H9 (cell line): ENCODE results near the gene KIRREL3. TPM values are rescaled to one million over a fixed set of nuclear protein-coding genes. Genes with fewer than 3 reads are reported as not detected.

Experiments
- DNase-seq: peaks from one replicate; pipeline ENCODE4 v3.0.0-alpha.2; 2017
- H2AFZ ChIP-seq: one replicate; pipeline ENCODE4 v1.6.1; 2013; ENCODE audit warnings: mild to moderate bottlenecking, low read length, control low read depth, moderate library complexity
- H2AK5ac ChIP-seq: 2 replicates; pipeline ENCODE4 v1.6.1; 2013; ENCODE audit warnings: low read length, control low read depth, mixed read lengths; ENCODE audit not compliant: insufficient read length
- H2BK120ac ChIP-seq: one replicate; pipeline ENCODE4 v1.6.1; 2013; ENCODE audit warnings: low read depth, mild to moderate bottlenecking, low read length, control low read depth, inconsistent platforms; ENCODE audit not compliant: poor library complexity, severe bottlenecking
- H2BK12ac ChIP-seq: 2 replicates; pipeline ENCODE4 v1.6.1; 2013; ENCODE audit warnings: low read length, control low read depth, mixed read lengths, low read depth; ENCODE audit not compliant: insufficient read length
- H2BK15ac ChIP-seq: 2 replicates; pipeline ENCODE4 v1.6.1; 2013; ENCODE audit warnings: low read depth, low read length, control low read depth
- H2BK20ac ChIP-seq: one replicate; pipeline ENCODE4 v1.6.1; 2013; ENCODE audit warnings: low read depth, mild to moderate bottlenecking, low read length, control low read depth, inconsistent platforms; ENCODE audit not compliant: poor library complexity, severe bottlenecking
- H2BK5ac ChIP-seq: 2 replicates; pipeline ENCODE4 v1.6.1; 2013; ENCODE audit warnings: low read length, control low read depth, mixed read lengths; ENCODE audit not compliant: insufficient read length
- H3K14ac ChIP-seq: 2 replicates; pipeline ENCODE4 v1.6.1; 2013; ENCODE audit warnings: low read length, control low read depth; ENCODE audit not compliant: insufficient read depth
- H3K18ac ChIP-seq: 2 replicates; pipeline ENCODE4 v1.6.1; 2013; ENCODE audit warnings: low read depth, mild to moderate bottlenecking, mixed read lengths, low read length, control low read depth; ENCODE audit not compliant: insufficient read length
- H3K23ac ChIP-seq: 2 replicates; pipeline ENCODE4 v1.6.1; 2013; ENCODE audit warnings: low read length, control low read depth, mixed read lengths, low read depth; ENCODE audit not compliant: insufficient read length
- H3K23me2 ChIP-seq: 2 replicates; pipeline ENCODE4 v1.6.1; 2013; ENCODE audit warnings: low read depth, mild to moderate bottlenecking, mixed read lengths, low read length, control low read depth; ENCODE audit not compliant: insufficient read length, poor library complexity, severe bottlenecking
- H3K27ac ChIP-seq: 2 replicates; pipeline ENCODE4 v1.5.1; 2013; ENCODE audit warnings: low read length, control low read depth, mixed read lengths, low read depth; ENCODE audit not compliant: insufficient read length
- H3K27me3 ChIP-seq: 2 replicates; pipeline ENCODE4 v1.6.1; 2013; ENCODE audit warnings: low read length, control low read depth, inconsistent platforms; ENCODE audit not compliant: insufficient read depth
- H3K4ac ChIP-seq: 2 replicates; pipeline ENCODE4 v1.6.1; 2013; ENCODE audit warnings: low read depth, mild to moderate bottlenecking, control low read depth, inconsistent platforms, low read length, moderate library complexity
- H3K4me1 ChIP-seq: 2 replicates; pipeline ENCODE4 v1.6.1; 2013; ENCODE audit warnings: low read length, control low read depth, inconsistent platforms; ENCODE audit not compliant: insufficient read depth
- H3K4me2 ChIP-seq: 2 replicates; pipeline ENCODE4 v1.6.1; 2013; ENCODE audit warnings: low read length, control low read depth, mixed read lengths; ENCODE audit not compliant: insufficient read length, insufficient read depth
- H3K56ac ChIP-seq: 2 replicates; pipeline ENCODE4 v1.6.1; 2013; ENCODE audit warnings: low read depth, mild to moderate bottlenecking, mixed read lengths, low read length, control low read depth; ENCODE audit not compliant: insufficient read length
- H3K79me1 ChIP-seq: 2 replicates; pipeline ENCODE4 v1.6.1; 2013; ENCODE audit warnings: low read depth, mild to moderate bottlenecking, moderate library complexity, low read length, control low read depth, inconsistent platforms; ENCODE audit not compliant: insufficient read depth, poor library complexity, severe bottlenecking
- H3K79me2 ChIP-seq: 2 replicates; pipeline ENCODE4 v1.6.1; 2013; ENCODE audit warnings: low read length, control low read depth, inconsistent platforms; ENCODE audit not compliant: insufficient read depth
- H3K9ac ChIP-seq: 2 replicates; pipeline ENCODE4 v1.6.1; 2013; ENCODE audit warnings: low read length, control low read depth, mixed read lengths; ENCODE audit not compliant: insufficient read length; ENCODE audit errors: extremely low read depth
- H3K9me3 ChIP-seq: one replicate; pipeline ENCODE4 v1.6.1; 2013; ENCODE audit warnings: low read depth, low read length, inconsistent platforms; ENCODE audit not compliant: control insufficient read depth
- H3T11ph ChIP-seq: one replicate; pipeline ENCODE4 v1.6.1; 2013; ENCODE audit warnings: mild to moderate bottlenecking, low read length, control low read depth, inconsistent platforms
- H4K20me1 ChIP-seq: one replicate; pipeline ENCODE4 v1.6.1; 2013; ENCODE audit not compliant: control insufficient read depth, insufficient read length, insufficient read depth
- H4K5ac ChIP-seq: 2 replicates; pipeline ENCODE4 v1.6.1; 2013; ENCODE audit warnings: low read depth, mild to moderate bottlenecking, mixed read lengths, low read length, control low read depth; ENCODE audit not compliant: insufficient read length
- H4K8ac ChIP-seq: replicated peaks from 2 replicates; pipeline ENCODE4 v1.6.1; 2013; ENCODE audit warnings: low read length, control low read depth, mixed read lengths, low read depth; ENCODE audit not compliant: insufficient read length
- H4K91ac ChIP-seq: 2 replicates; pipeline ENCODE4 v1.6.1; 2013; ENCODE audit warnings: low read depth, mild to moderate bottlenecking, moderate library complexity, mixed read lengths, low read length, control low read depth; ENCODE audit not compliant: insufficient read length
- H3K27ac Mint-ChIP-seq, 3 experiments: 2 replicates in 2 of 3; 3 replicates in 1 of 3; pipeline ENCODE4 v1.8.0; 2020 to 2021; ENCODE audit warnings: mixed read lengths in 3 of 3, mild to moderate bottlenecking in 1 of 3, moderate library complexity in 1 of 3
- H3K27me3 Mint-ChIP-seq: 2 replicates; pipeline ENCODE4 v1.8.0; 2021; ENCODE audit warnings: low read depth, mild to moderate bottlenecking, moderate library complexity, mixed read lengths
- H3K36me3 Mint-ChIP-seq, 3 experiments: 2 replicates in 2 of 3; 3 replicates in 1 of 3; pipeline ENCODE4 v1.8.0; 2020 to 2021; ENCODE audit warnings: low read depth in 3 of 3, mixed read lengths in 3 of 3; ENCODE audit not compliant: insufficient read depth in 1 of 3
- H3K4me1 Mint-ChIP-seq, 2 experiments: 2 replicates each; pipeline ENCODE4 v1.8.0; 2020; ENCODE audit warnings: mixed read lengths in 2 of 2
- H3K4me3 Mint-ChIP-seq, 2 experiments: 2 replicates in 1 of 2; 3 replicates in 1 of 2; pipeline ENCODE4 v1.8.0; 2020 to 2021; ENCODE audit warnings: mild to moderate bottlenecking in 2 of 2, mixed read lengths in 2 of 2, moderate library complexity in 1 of 2
- H3K9me3 Mint-ChIP-seq, 2 experiments: 2 replicates in 1 of 2; 3 replicates in 1 of 2; pipeline ENCODE4 v1.8.0; 2020; ENCODE audit warnings: mild to moderate bottlenecking in 2 of 2, mixed read lengths in 2 of 2, moderate library complexity in 1 of 2
- CTCF ChIP-seq: fragments of 200-600 bp; sonication (generic); conservative IDR thresholded peaks from 3 replicates; pipeline ENCODE4 v1.8.0; 2021; ENCODE audit warnings: antibody characterized with exemption, mild to moderate bottlenecking
- WGBS: extraction: QIAGEN DNeasy Blood & Tissue Kit; methylation state at CpG from one replicate; pipeline ENCODE4 v1.1.7; 2013; ENCODE audit warnings: missing lambda C conversion rate, low lambda C conversion rate, mixed read lengths; ENCODE audit not compliant: insufficient read length; ENCODE audit errors: extremely low coverage; 5-methylcytosine and 5-hydroxymethylcytosine counted together
- total RNA-seq: library from RNA; stranded (reverse); gene quantifications from 2 replicates; pipeline ENCODE4 v1.2.1, GENCODE V29; 2021

KIRREL3 gene
- total RNA-seq, 1 experiment from 2014 or later, result 0.17 TPM

DNA sequence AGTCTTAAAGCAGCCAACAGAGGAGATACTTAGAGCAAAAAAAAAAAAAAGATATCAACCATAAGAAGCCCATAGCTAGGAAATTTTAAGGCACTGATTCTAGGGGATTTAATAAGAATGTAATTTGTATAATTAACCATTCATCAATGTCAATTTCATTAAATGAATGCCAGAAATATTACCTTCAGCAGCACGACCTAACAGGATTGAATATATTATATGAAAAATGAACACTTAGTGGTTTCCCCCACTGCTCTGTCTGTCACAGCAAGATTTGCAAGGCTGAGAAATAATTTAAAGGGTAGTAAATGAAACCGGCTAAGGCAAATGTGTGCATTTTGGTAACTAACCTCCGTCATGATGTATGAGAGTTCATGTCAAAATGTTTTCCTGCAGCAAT lies 319.9 kb downstream of the KIRREL3 start:
- no peak for DNase-seq
- Histone ChIP-seq H2BK20ac (no peak overlapping the region), H2BK5ac (no peak overlapping the region), H4K5ac (no peak overlapping the region), H3K27me3 (no peaks in the 10 kb centered on the region), H3K23ac (no peak overlapping the region), H3T11ph (no peak overlapping the region), H2BK120ac (no peak overlapping the region), H2AFZ (no peak overlapping the region), H4K20me1 (no peaks in the 10 kb centered on the region), H3K18ac (no peak overlapping the region), H3K14ac (no peak overlapping the region), H4K8ac (no peak overlapping the region), H3K4me2 (no peak overlapping the region), H4K91ac (no peak overlapping the region), H2BK15ac (no peak overlapping the region), H3K79me1 (no peaks in the 10 kb centered on the region), H2BK12ac (no peak overlapping the region), H3K9me3 (no peaks in the 10 kb centered on the region), H2AK5ac (no peak overlapping the region), H3K23me2 (no peaks in the 10 kb centered on the region), H3K9ac (no peak overlapping the region), H3K27ac (no peak overlapping the region), H3K4me1 (no peaks in the 10 kb centered on the region), H3K4ac (no peak overlapping the region), H3K56ac (no peak overlapping the region), H3K79me2 (no peaks in the 10 kb centered on the region)
- H3K4me1 Mint-ChIP-seq, result peaks cover 8 to 11% of the 10 kb centered on the region in 2 experiments
- no peaks in the 10 kb centered on the region for H3K9me3 Mint-ChIP-seq
- no peak overlapping the region for H3K4me3 Mint-ChIP-seq
- H3K36me3 Mint-ChIP-seq, result no peaks in the 10 kb centered on the region; a peak in 1 of 7 replicates
- H3K27me3 Mint-ChIP-seq, result peaks cover 12% of the 10 kb centered on the region
- H3K27ac Mint-ChIP-seq, result no peak overlapping the region
- no peak for TF ChIP-seq CTCF
- WGBS, result no CpG with 5 or more reads among the region's 3 CpGs
